Activated T-helper 1 cell treated with Interleukin-2 at 50 U/mL for 16 hours (primary cell): ENCODE data around the gene SDK1.
"Not testable (repeated sequence)": the region's sequence is repeated elsewhere in the genome, so short reads cannot be mapped to it uniquely, and the experiment has no call there.

Source experiments
- DNase-seq: peaks from one replicate; pipeline ENCODE4 v3.0.0-alpha.2; 2020; ENCODE audit warnings: low read depth

The SDK1 gene

DNA sequence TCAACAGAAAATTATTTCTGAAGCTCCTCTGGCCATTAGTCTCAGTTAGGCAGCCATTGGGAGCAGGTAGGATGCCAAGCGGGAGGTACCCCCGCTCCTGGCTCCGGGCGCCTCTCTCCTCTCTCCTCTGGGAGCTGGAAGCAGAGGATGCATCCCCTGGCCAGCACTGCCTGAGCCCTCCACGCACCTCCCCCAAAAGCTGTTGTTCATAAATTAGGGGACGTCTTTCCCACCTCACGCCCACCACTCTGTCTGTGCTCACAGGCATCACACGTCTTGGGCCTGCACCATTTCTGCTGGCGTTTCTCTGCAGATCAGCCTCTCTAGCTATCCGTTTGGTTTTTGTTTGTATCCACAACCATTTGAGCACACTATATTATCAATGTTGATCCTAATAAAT is 772.0 kb downstream of the SDK1 start:
- no peak for DNase-seq

DNA sequence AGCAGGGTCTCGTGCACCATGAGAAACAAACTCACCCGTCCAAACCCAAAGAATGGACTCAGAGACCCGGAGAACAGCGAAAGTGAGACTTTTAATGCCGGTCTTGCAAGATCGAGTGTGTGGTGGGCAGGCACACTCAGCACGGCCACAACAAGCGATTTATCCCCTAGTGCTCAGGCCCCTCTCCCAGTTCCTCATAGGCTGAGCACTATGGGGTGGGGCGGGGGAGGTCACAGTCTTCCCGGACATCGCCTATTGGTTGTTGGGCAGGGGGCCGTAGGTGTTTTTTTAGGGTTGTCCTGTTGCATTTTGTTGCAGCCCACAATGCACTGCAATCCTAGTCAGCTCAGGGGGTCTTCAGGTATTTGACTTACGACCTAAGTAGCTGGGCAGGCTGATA is 772.7 kb downstream of the SDK1 start:
- DNase-seq: no peak

DNA sequence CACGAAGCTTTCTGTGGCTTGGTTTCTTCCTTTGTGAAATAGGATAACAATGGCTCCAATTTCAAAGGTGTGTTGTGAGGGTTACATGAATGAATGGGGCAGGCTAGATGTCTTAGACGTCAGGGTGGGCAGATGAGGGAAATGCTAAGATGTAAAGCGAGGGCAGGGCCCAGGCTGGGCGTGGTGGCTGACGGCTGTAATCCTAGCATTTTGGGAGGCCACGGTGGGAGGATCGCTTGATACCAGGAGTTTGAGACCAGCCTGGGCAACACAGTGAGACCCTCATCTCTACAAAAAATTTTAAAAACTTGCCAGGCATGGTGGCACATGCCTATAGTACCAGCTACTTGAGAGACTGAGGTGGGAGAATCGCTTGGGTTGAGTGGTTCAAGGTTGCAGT is 773.4 kb downstream of the SDK1 start:
- no peak for DNase-seq

DNA sequence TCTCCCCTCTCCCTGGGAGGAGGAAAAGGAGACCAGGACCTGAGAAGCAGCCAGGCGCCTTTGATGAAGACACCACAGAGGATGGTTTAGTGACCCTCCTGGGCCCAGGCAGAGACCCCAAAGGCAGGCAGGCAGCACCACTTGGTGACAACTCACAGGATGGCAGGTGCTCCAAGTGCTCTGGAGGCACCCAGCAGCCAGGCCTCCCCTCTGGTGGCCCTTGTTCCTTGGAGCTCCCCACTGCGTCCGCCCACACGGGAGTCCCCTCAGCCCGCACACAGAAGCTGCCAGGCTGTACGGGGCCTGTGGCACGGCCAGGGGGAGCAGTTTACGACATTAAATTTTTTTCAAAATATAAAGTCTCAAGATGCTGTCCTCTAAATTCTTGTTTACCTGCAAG is 773.9 kb downstream of the SDK1 start:
- DNase-seq: no peak

DNA sequence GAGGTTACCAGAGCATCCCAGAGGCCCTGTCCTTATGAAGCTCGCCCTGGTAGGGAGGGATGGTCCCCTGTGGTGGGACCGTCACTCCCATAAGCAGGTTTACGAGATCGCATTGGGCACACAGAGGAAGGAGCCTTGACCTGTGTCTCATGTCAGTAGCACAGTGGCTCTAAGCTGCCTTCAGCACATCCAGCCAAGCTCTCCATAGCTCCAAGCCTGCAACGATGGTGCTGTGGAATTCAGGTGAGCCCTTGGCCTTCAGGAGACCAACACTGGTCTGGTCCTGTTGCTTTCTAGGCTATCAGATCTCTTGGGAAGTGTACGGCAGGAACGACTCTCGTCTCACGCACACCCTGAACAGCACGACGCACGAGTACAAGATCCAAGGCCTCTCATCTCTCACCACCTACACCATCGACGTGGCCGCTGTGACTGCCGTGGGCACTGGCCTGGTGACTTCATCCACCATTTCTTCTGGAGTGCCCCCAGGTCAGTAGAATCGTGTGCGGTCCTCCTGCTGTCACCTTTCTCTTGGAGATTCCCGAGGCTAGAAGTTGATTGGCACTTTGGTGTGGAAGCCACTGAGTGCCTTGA is 775.7 kb downstream of the SDK1 start:
- no peak for DNase-seq

DNA sequence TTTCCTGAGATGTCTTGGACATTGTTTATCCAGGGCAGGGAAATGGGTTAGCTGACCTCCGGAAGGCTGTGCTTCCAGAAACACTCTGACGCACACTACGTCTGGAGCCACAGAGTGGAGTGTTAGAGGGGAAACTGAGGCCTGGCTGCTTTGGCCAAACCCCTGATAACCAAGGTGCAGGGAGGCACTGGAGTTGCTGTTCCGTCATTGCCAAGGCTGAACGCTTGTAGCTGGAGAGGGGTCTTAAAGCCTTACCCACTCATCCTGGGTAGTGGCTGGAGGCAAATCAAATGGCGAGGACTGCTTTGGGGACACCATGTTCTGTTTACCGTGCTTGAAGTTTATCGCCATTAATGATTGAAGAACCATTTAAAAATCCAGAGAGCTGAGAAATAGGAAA is 776.9 kb downstream of the SDK1 start:
- no peak for DNase-seq

DNA sequence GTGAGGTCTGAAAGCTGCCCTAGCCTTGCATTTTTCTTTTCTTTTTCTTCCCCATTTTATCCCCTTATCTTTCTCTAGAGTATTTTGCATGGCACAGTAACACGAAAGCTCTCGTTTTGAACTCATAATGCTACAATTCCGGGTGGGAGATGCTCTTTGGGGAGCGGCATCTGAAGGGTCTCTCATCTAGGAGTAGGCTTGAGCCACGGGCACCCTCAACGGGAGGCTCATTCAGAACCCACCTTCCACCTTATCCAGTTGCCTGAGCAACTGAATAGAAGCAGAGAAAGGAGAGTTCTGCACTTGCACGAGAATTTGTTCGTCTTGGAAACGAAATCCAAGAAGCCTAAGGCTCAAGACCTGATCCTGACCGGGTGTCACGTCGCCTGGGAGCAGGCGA is 777.5 kb downstream of the SDK1 start:
- no peak for DNase-seq

DNA sequence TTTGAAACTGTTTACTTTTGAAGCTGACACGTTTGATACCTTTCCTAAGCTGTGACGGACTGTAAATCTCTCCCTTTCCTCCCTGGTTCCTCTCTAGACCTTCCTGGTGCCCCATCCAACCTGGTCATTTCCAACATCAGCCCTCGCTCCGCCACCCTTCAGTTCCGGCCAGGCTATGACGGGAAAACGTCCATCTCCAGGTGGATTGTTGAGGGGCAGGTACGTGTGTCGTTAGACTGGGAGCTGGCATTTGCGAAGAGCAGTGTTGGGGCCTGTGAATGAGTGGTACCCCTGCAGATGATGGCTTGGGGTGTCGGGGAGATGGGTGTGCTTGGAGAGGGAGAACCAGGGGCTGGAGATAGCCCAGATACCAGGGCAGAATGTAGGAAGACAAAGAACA is 778.3 kb downstream of the SDK1 start:
- DNase-seq: no peak

DNA sequence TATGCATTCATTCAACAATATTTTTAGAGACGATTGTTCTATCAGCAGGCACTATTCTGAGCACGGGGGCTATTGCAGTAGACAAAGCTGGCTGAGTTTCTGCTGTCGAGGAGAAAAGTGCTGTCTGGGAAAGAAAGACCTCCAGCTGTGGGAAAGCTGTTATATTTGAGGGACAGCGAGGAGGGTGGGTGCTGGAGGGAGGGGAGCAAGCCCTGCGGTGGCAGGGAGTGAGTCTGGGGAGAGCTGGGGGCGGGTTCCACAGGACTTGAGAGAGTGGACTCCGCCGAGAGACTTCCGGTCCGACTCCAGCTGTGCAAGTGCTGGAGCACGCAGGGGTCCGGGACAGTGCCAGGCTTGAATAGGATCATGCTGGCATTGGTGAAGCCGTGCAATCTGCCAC is 778.9 kb downstream of the SDK1 start:
- no peak for DNase-seq

DNA sequence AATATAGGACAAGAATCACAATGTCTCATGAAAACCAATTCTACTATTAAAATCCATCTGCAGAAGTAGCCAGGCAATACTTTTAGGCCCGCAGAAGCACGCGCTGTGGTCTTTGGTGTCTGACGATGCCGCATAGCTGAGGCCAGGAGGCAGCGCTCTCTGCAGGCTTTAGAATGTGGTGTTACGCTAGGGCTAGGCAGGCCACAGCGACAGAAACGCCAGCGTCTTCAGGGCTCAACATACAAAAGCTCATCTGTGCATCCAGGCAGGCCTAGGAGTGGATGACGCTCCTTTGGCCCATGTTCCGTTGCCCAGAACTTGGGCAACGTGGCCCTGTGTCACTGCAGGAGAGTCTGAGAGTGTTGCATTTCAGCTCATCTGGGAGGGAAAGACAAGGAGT is 779.9 kb downstream of the SDK1 start:
- DNase-seq: no peak

DNA sequence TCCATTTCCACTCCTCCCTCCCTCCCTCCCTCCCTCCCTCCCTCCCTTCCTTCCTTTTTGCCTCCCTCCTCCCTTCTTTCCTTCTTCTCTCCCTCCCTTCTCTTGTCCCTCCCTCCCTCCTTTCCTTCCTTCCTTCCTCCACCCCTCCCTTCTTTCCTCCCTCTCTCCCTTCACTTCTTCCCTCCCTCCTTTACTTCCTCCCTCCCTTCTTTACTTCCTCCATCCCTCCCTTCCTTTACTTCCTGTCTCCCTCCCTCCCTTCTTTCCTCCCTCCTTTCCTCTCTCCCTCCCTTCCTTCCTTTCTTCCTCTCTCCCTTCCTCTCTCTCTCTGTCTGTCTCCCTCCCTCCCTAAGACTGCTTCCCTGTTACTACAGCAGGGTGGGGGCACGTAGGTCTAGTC is 782.5 kb downstream of the SDK1 start:
- no peak for DNase-seq

DNA sequence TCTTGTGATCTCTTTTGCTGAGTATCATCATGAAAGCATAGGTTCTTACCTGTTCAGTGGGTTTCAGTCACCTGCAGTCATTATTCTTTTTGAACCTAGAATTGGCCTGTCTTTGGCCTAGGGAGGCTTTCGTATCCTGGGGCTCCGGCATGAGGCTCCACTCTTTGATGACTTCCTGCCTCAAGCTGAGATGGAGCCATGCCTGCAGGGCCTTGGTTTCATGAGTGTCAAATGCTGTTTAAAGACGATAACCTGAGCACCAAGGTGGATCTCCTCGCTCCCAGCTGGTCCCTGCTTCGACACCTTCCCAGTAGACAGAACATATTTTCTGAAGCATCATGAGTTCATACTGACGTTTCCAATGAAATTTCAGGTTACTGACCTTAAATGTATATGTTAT is 783.2 kb downstream of the SDK1 start:
- DNase-seq: no peak

DNA sequence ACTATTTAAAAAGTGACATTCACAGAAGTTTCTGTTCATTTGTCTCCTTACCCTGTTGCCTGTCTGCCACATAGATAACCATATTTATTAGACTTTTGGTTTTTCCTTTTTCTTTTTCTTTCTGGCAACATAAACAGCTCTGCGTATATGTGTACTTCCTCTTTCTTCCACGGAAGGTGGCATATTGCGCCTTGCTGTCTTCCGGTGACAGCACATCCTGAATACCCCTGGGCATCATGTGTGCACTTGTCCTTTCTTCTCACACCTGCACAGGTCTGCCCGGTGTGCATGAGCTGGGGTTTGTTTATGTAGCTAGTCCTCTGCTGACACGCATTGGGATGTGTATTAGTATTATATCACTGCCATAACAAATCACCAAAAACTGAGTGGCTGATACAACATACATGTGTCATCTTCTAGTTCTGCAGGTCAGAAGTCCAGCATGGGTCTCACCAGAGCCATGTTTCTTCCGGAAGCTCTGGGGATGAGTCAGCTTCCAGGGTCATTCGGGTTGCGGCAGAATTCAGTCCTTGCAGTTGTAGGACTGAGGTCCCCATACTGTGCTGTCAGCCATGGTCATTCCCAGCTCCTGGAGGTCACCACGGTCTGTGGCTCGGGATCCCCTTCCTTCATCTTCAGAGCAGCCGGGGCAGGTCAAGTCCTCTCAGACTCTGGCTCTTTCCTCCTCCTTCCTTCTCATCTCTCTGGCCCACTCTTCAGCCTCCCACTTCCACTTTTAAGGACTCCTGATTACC is 785.1 kb downstream of the SDK1 start:
- no peak for DNase-seq

DNA sequence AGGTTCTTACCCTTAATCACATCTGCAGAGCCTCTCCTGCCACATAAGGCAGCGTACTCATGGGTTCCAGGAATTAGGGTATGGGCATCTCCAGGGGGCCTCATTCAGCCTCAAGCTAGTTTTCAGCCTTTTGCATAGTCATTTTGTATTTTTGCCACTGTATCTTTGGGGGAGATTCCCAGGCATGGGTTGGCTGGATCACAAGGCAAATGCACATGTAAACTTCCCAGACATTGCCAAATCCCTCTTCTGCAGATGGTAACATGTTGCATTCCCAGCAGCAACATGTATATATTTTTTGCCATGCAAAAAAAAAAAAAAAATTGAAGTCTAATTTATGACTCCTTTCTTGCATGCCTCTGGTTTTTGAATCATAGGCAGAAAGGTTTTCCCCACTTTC is 785.7 kb downstream of the SDK1 start:
- DNase-seq: no peak

DNA sequence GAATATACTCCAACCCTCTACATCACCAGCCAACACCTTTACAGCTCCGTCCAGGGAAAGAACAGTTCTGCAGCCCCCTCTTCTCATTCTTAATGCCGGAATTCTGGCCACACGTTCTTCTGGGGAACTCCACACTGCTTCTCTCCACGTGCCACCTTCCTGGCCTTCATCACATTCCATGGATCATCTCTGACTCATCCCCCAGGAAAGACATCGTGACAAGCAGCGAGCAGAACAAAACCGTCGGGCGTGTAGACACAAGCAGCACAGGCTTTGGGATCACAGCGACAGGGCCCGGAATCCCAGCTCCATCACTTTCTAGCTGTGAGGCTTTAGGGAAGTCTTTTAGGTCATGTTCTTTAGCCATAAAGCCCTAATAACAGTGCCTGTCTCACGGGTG is 790.7 kb downstream of the SDK1 start:
- DNase-seq: no peak

DNA sequence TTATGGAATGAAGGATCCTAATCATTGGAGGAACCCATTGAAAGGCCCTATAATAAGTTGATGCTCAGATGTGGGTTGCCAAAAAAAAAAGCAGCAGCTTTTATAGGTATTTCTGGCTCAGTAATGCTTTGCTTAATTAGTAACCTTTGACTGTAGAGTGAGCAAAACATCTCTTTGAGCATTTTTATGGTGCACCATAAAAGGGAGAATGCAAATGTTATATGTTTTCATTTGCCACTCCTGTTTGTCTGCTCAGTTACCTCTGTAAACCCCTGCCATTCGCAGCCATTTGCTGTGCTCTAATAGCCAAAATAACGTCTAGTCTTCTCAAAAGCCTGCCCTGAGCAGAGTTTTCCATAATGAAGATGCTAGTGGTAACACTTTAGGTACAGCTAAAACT is 792.0 kb downstream of the SDK1 start:
- DNase-seq: no peak

DNA sequence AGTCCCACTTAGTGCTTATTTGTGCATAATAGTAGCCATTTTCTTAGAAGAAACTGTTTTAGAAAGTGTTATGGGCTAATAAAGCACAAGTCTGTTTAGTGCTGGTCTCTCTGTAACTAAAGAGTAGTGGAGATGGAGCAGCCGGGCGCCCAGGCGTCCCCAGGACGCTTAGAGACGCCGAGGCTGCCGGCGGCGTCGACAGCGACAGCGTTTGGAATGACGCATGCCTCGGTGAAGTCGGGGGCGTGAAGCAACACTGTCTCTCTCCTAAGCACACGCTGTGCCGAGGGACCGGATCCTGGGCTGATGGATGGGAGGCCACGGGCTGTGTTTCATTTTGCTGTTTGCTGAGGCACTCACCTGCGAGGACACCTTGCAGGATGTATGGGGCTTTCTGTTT is 792.4 kb downstream of the SDK1 start:
- DNase-seq: no peak

DNA sequence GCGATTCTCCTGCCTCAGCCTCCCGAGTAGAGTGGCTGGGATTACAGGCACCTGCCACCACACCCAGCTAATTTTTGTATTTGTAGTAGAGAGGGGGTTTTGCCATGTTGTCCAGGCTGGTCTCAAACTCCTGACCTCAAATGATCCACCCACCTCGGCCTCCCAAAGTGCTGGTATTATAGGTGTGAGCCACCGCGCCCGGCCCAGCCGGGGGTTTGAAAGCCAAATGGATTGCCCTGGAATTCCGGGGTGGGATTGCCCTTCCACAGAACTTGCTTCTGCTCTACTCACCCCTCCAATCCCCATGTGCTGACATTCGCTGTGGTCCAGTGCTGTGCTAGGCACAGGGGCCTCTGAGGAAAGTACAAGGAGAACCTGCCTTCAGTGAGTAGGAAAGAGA is 793.1 kb downstream of the SDK1 start:
- DNase-seq: not testable (repeated sequence)

DNA sequence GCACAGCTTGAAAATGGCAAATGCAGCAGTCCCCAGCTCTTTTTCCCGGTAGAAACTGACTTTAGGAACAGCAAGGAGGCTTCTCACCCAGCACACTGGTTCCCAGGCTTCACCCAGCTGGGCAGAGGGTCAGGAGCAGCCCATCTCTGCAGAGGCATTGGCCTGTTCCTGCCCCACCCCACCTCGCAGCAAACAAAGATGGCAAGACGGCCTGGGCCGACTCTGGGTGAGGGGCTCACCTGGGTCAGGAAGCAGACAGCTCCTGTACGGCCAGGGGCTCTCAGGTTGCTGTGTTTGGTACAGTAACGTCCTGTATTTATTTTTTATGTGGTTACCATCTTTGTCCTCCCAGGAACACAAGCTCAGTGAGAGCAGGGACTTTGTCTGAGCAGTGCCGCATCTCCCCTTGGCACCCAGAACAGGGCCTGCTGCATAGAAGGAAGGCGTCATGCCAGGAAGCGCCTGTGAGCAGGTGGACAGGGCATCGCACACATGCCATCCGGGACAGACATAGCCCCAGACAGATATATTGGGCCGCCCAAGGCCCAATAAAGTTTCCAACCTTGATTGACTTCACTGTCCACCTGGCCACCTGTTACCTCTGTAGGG is 796.1 kb downstream of the SDK1 start:
- DNase-seq: no peak

DNA sequence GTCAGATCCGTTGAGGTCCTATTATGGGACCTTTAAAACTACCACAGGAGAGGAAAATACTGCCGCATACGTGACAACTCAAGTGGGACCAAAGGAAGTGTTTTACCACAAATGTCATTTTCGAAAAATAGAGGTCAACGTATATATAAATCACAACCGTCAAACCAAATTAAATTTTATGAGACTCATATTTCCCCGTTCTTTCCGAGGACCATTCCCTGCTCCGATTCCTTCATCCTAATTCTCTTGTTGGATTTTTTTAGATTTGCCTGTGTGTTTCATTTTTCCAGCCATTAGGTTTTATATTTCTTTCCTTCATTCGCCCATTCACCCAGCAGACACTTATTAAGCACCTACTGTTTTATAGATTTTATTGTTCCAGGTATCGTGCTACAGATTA is 797.1 kb downstream of the SDK1 start:
- DNase-seq: no peak

DNA sequence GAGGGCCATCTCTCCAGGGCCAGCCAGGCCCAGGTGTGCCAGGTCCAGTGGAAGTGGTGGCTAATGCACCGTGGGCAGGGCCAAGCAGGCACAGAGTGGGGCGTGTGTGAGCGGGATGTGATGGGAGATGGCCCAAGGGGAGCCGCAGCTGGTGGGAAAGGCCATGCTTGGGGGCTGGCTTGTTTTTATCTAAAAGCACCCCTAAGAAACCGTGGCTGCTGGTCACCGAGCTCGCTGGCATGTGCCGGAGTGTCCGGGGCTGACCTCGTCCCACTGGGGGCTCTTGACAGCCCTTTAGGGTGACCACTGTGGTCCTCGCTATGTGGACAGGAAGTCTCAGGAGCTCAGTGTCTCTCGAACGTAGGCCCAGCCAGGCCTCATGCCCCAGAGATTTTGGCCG is 798.6 kb downstream of the SDK1 start:
- DNase-seq: no peak

DNA sequence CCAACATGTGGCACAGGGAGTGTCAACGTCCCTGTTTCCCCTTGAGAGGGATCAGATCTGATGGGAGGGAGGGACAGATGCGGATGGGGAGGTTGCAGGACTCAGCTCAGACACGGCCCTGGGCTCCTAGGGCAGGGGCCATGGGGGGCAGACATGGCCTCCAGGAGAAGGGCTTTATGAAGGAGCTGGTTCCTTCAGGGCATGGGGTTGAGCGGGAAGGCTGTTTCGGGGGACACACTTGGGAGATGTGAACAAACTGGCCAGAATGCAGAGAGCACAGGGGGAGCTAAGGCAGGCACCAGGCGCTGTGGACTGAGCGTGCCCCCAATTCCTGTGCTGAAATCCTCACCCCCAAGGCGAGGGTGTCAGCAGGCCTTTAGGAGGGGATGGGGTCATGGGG is 799.1 kb downstream of the SDK1 start:
- no peak for DNase-seq

DNA sequence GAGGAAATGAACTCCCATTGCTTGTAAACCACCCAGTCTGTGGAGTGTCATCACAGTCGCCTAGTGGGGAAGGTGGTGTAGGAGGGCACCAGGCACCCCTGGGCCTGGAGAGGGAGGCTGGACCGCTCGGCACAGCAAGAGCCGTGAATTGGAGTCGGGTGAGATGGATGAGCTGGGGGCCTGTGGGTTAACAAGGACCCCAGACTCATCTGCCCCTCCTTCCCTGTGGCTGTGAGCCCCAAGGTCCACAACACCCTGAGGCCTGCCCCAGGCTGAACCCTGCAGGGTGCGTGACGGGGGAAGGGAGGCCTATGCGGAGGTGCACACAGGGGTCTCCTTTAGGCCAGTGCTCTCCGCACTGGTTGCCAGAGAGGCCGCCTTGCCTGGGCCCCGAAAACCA is 799.6 kb downstream of the SDK1 start:
- no peak for DNase-seq
